B cell (primary cell): Measurements from ENCODE around the gene THRAP3.

ENCODE experiments used
- EZH2 ChIP-seq: IDR thresholded peaks from 2 replicates; pipeline ENCODE4 v1.6.1; 2012; ENCODE audit warnings: borderline replicate concordance, low read depth, mild to moderate bottlenecking, moderate library complexity, low read length; ENCODE audit not compliant: insufficient read depth, poor library complexity, severe bottlenecking
- TF ChIP-seq, protein P1 (sequence below): fragments of 200-600 bp; IDR thresholded peaks from one replicate; pipeline ENCODE4 v1.8.0; 2022; ENCODE audit warnings: antibody characterized with exemption, mild to moderate bottlenecking

- TF ChIP-seq, protein P1, sequence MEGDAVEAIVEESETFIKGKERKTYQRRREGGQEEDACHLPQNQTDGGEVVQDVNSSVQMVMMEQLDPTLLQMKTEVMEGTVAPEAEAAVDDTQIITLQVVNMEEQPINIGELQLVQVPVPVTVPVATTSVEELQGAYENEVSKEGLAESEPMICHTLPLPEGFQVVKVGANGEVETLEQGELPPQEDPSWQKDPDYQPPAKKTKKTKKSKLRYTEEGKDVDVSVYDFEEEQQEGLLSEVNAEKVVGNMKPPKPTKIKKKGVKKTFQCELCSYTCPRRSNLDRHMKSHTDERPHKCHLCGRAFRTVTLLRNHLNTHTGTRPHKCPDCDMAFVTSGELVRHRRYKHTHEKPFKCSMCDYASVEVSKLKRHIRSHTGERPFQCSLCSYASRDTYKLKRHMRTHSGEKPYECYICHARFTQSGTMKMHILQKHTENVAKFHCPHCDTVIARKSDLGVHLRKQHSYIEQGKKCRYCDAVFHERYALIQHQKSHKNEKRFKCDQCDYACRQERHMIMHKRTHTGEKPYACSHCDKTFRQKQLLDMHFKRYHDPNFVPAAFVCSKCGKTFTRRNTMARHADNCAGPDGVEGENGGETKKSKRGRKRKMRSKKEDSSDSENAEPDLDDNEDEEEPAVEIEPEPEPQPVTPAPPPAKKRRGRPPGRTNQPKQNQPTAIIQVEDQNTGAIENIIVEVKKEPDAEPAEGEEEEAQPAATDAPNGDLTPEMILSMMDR = no peak
- no peak for TF ChIP-seq EZH2
Observed at GRCh38 chr1:36320291-36320761, 96.1 kb downstream of the THRAP3 start.
